H1 (cell line): ENCODE results near the gene UBL4A. TPM values are rescaled to one million over a fixed set of nuclear protein-coding genes. Genes with fewer than 3 reads are reported as not detected.

ENCODE experiments used
- CTCF ChIA-PET: fragments of 300-600 bp; sonication (Branson Sonifier 250); formaldehyde crosslinking; loops from one replicate; lab custom pipeline; 2021; ENCODE audit not compliant: partially characterized antibody; lab: Charles Lee
- POLR2A ChIA-PET: fragments of 300-600 bp; sonication (Branson Sonifier 250); formaldehyde crosslinking; loops from one replicate; lab custom pipeline; 2021; ENCODE audit warnings: inconsistent platforms; ENCODE audit not compliant: partially characterized antibody; lab: Charles Lee
- DNase-seq, 2 experiments: peaks; one replicate each; pipeline versions ENCODE4 v3.0.0 to v3.0.0-alpha.2; 2010 to 2022; ENCODE audit warnings: low spot score in 2 of 2, low read depth in 1 of 2, mixed read lengths in 1 of 2
- FAIRE-seq: peaks from 2 replicates; lab custom pipeline; 2011; peaks lifted over from hg19 to GRCh38; lab: Jason Lieb, UNC
- H2AFZ ChIP-seq: 2 replicates; pipeline ENCODE4 v1.8.1; 2012; ENCODE audit warnings: low read length, inconsistent platforms
- H2AK5ac ChIP-seq: 2 replicates; pipeline ENCODE4 v1.6.1; 2013; ENCODE audit warnings: low read depth, low read length
- H2BK120ac ChIP-seq: replicated peaks from 2 replicates; pipeline ENCODE3; 2013; ENCODE audit warnings: low read depth, low read length, inconsistent platforms
- H2BK12ac ChIP-seq: 2 replicates; pipeline ENCODE4 v1.6.1; 2013; ENCODE audit warnings: low read depth, low read length
- H2BK15ac ChIP-seq: 2 replicates; pipeline ENCODE4 v1.6.1; 2013; ENCODE audit warnings: low read length
- H2BK20ac ChIP-seq: 2 replicates; pipeline ENCODE4 v1.6.1; 2013; ENCODE audit warnings: low read length
- H2BK5ac ChIP-seq: 2 replicates; pipeline ENCODE4 v1.6.1; 2013; ENCODE audit warnings: low read depth, low read length
- H3K14ac ChIP-seq: 2 replicates; pipeline ENCODE4 v1.6.1; 2013; ENCODE audit warnings: inconsistent platforms; ENCODE audit not compliant: insufficient read length
- H3K18ac ChIP-seq: 2 replicates; pipeline ENCODE4 v1.6.1; 2013; ENCODE audit warnings: low read length; ENCODE audit errors: extremely low read depth
- H3K23ac ChIP-seq: 2 replicates; pipeline ENCODE4 v1.6.1; 2013; ENCODE audit warnings: inconsistent platforms; ENCODE audit not compliant: insufficient read length
- H3K23me2 ChIP-seq: 2 replicates; pipeline ENCODE4 v1.6.1; 2013; ENCODE audit warnings: low read depth, low read length
- H3K27ac ChIP-seq: 2 replicates; pipeline ENCODE4 v1.6.1; 2011; ENCODE audit warnings: low read depth, low read length, inconsistent platforms
- H3K27me3 ChIP-seq, 4 experiments: replicated peaks in 1 of 4; 1 replicate in 1 of 4; 2 replicates in 3 of 4; pipeline versions ENCODE4 v1.6.1 to v1.8.1; 2011 to 2013; ENCODE audit warnings: low read length in 3 of 4, mild to moderate bottlenecking in 3 of 4, inconsistent platforms in 2 of 4, mixed read lengths in 2 of 4, moderate library complexity in 1 of 4; ENCODE audit not compliant: control insufficient read depth in 3 of 4, insufficient read depth in 3 of 4; ENCODE audit errors: extremely low read depth in 1 of 4
- H3K36me3 ChIP-seq, 4 experiments: 2 replicates each; pipeline versions ENCODE4 v1.6.1 to v1.8.1; 2011 to 2013; ENCODE audit warnings: mild to moderate bottlenecking in 4 of 4, low read length in 3 of 4, moderate library complexity in 2 of 4, control low read depth in 1 of 4, inconsistent platforms in 1 of 4; ENCODE audit not compliant: insufficient read depth in 4 of 4, control insufficient read depth in 2 of 4
- H3K4ac ChIP-seq: replicated peaks from 2 replicates; pipeline ENCODE3; 2013; ENCODE audit warnings: low read length, low read depth, mixed read lengths, inconsistent platforms; ENCODE audit not compliant: insufficient read length
- H3K4me1 ChIP-seq, 4 experiments: replicated peaks in 1 of 4; 1 replicate in 1 of 4; 2 replicates in 3 of 4; pipeline versions ENCODE4 v1.6.1 to v1.8.1; 2011 to 2013; ENCODE audit warnings: low read length in 3 of 4, inconsistent platforms in 2 of 4, mixed read lengths in 1 of 4; ENCODE audit not compliant: insufficient read depth in 4 of 4, control insufficient read depth in 3 of 4
- H3K4me2 ChIP-seq, 2 experiments: 2 replicates each; pipeline versions ENCODE4 v1.6.1 to v1.8.1; 2011 to 2013; ENCODE audit warnings: low read depth in 2 of 2, low read length in 2 of 2, control low read depth in 1 of 2, inconsistent platforms in 1 of 2, mild to moderate bottlenecking in 1 of 2; ENCODE audit not compliant: insufficient read depth in 1 of 2
- H3K4me3 ChIP-seq, 4 experiments: fragments of 200-600, 300-600 bp in 1 of 4; sonication (generic), shearing (Covaris generic), sonication (Bioruptor Twin) in 1 of 4; 2 replicates each; pipeline versions ENCODE4 v1.5.1 to v1.8.1; 2011 to 2016; ENCODE audit warnings: low read length in 4 of 4, low read depth in 3 of 4, control low read depth in 2 of 4, inconsistent platforms in 2 of 4, mild to moderate bottlenecking in 2 of 4, mixed read lengths in 1 of 4, moderate library complexity in 1 of 4; ENCODE audit not compliant: insufficient read depth in 2 of 4; ENCODE audit errors: extremely low read depth in 1 of 4
- H3K56ac ChIP-seq: replicated peaks from 2 replicates; pipeline ENCODE3; 2013; ENCODE audit warnings: low read depth, mild to moderate bottlenecking, mixed read lengths, low read length, inconsistent platforms; ENCODE audit not compliant: insufficient read length
- H3K79me1 ChIP-seq: 2 replicates; pipeline ENCODE4 v1.6.1; 2013; ENCODE audit warnings: low read depth, low read length, control low read depth
- H3K79me2 ChIP-seq, 2 experiments: 2 replicates each; pipeline versions ENCODE4 v1.6.1 to v1.8.1; 2012 to 2013; ENCODE audit warnings: low read length in 2 of 2, mild to moderate bottlenecking in 2 of 2, inconsistent platforms in 1 of 2; ENCODE audit not compliant: insufficient read depth in 2 of 2, control insufficient read depth in 1 of 2
- H3K9ac ChIP-seq, 4 experiments: replicated peaks in 1 of 4; 1 replicate in 1 of 4; 2 replicates in 3 of 4; pipeline versions ENCODE4 v1.6.1 to v1.8.1; 2011 to 2013; ENCODE audit warnings: low read depth in 3 of 4, low read length in 3 of 4, control low read depth in 2 of 4, mild to moderate bottlenecking in 2 of 4, moderate library complexity in 2 of 4, inconsistent platforms in 1 of 4; ENCODE audit errors: extremely low read depth in 1 of 4
- H3K9me3 ChIP-seq, 2 experiments: 2 replicates each; pipeline versions ENCODE4 v1.6.1 to v1.8.1; 2012 to 2013; ENCODE audit warnings: mild to moderate bottlenecking in 2 of 2, moderate library complexity in 2 of 2, control low read depth in 1 of 2, inconsistent platforms in 1 of 2, low read depth in 1 of 2, low read length in 1 of 2, mixed read lengths in 1 of 2; ENCODE audit not compliant: insufficient read depth in 2 of 2
- H4K20me1 ChIP-seq, 2 experiments: replicated peaks in 1 of 2; 2 replicates each; pipeline versions ENCODE3 to v1.8.1; 2011 to 2013; ENCODE audit warnings: inconsistent platforms in 2 of 2, low read length in 2 of 2, mild to moderate bottlenecking in 1 of 2; ENCODE audit not compliant: insufficient read depth in 2 of 2, control insufficient read depth in 1 of 2
- H4K5ac ChIP-seq: 2 replicates; pipeline ENCODE4 v1.6.1; 2013; ENCODE audit warnings: low read length, low read depth, mixed read lengths, inconsistent platforms; ENCODE audit not compliant: insufficient read length
- H4K8ac ChIP-seq: 2 replicates; pipeline ENCODE4 v1.8.0; 2013; ENCODE audit warnings: mild to moderate bottlenecking, moderate library complexity, low read length, inconsistent platforms; ENCODE audit not compliant: insufficient read depth; ENCODE audit errors: extremely low read depth
- H4K91ac ChIP-seq: replicated peaks from 2 replicates; pipeline ENCODE3; 2013; ENCODE audit warnings: low read length, mixed read lengths, inconsistent platforms; ENCODE audit not compliant: insufficient read length
- MAFK ChIP-seq: IDR thresholded peaks from 2 replicates; pipeline ENCODE4 v1.6.1; 2012; ENCODE audit warnings: low read depth, mild to moderate bottlenecking, improper control_type of control experiment, low read length
- PHF8 ChIP-seq: fragments of 200-600 bp; sonication (generic); conservative IDR thresholded peaks from 2 replicates; pipeline ENCODE4 v1.7.1; 2012; ENCODE audit warnings: low read depth, mild to moderate bottlenecking, inconsistent platforms, low read length, moderate library complexity
- POLR2A ChIP-seq, 2 experiments: IDR thresholded peaks; 1 replicate in 1 of 2; 2 replicates in 1 of 2; pipeline ENCODE4 v1.6.1; 2011; ENCODE audit warnings: low read depth in 2 of 2, low read length in 2 of 2, mild to moderate bottlenecking in 2 of 2; ENCODE audit errors: control extremely low read depth in 1 of 2
- POU5F1 ChIP-seq: IDR thresholded peaks from 2 replicates; pipeline ENCODE4 v1.6.1; 2011; ENCODE audit warnings: low read depth, mild to moderate bottlenecking, low read length, moderate library complexity
- SP2 ChIP-seq: IDR thresholded peaks from 2 replicates; pipeline ENCODE4 v1.6.1; 2012; ENCODE audit warnings: mild to moderate bottlenecking, low read length, inconsistent platforms
- WGBS, 2 experiments: shearing (Covaris generic) in 1 of 2; methylation state at CpG; one replicate each; pipeline versions ENCODE4 v1.1.6 to v1.1.7; 2013 to 2015; ENCODE audit warnings: low lambda C conversion rate in 2 of 2, mixed read lengths in 2 of 2, inconsistent platforms in 1 of 2, low coverage in 1 of 2, missing lambda C conversion rate in 1 of 2; ENCODE audit not compliant: insufficient replicate concordance in 2 of 2, insufficient coverage in 1 of 2, insufficient read length in 1 of 2; ENCODE audit errors: extremely low coverage in 1 of 2, missing lambda C conversion rate in 1 of 2; 5-methylcytosine and 5-hydroxymethylcytosine counted together
- polyA plus RNA-seq, 7 experiments: library from polyadenylated mRNA; depleted of rRNA in 3 of 7; stranded (reverse) in 5 of 7; unstranded in 2 of 7; fragments of >200 nt in 5 of 7; fragments of 200-250 nt in 2 of 7; gene quantifications; 1 replicate in 5 of 7; 2 replicates in 1 of 7; 4 replicates in 1 of 7; pipeline versions ENCODE4 v1.2.1 to v1.2.3, GENCODE V29; 2011 to 2013; ENCODE audit warnings: missing spikeins in 2 of 7, mixed read lengths in 2 of 7
- total RNA-seq: library from RNA; stranded (reverse); fragmentation: NEBNext Ultra II Directional; extraction: Animal tissue kit (Norgen Biotek cat#: 25700); gene quantifications from 2 replicates; pipeline ENCODE4 v1.2.1, GENCODE V29; 2021

Gene UBL4A
- total and polyA plus RNA-seq, 2 of the 8 experiments (the other 6 are each of a cell fraction or from before 2014, with no cell fraction given) = 23.1 to 31.7 TPM

- POLR2A ChIA-PET = interaction anchor here (1.1 to 2.3 kb wide), 7 partner anchors 11 to 117 kb away, joined by 3 to 8 read pairs (median 5); partner anchors contain the start of genes FAM3A and RPL10
- no peak overlapping the region for H3K4ac ChIP-seq
- H2AK5ac ChIP-seq = no peak overlapping the region
- DNase-seq = no peak
- no peaks in the 10 kb centered on the region for H3K79me2 ChIP-seq
- no peak overlapping the region for H3K56ac ChIP-seq
- peaks cover 0 to 12% (median 3%) of the 10 kb centered on the region in 4 experiments; a peak in 4 of 7 replicates for H3K4me1 ChIP-seq
- no peak overlapping the region for H3K18ac ChIP-seq
- no peak overlapping the region for H3K14ac ChIP-seq
- peaks cover 0 to 13% (median 0%) of the 10 kb centered on the region in 4 experiments; a peak in 2 of 8 replicates for H3K36me3 ChIP-seq
- no peaks in the 10 kb centered on the region; a peak in 1 of 7 replicates for H3K27me3 ChIP-seq
- TF ChIP-seq MAFK = no peak
- TF ChIP-seq POU5F1 = no peak
- no peak for TF ChIP-seq POLR2A (IDR thresholded peaks at IDR 0.05; ENCODE audit: control extremely low read depth in 1 of 2, low read depth in 2 of 2, low read length in 2 of 2)
- TF ChIP-seq PHF8 = no peak
- TF ChIP-seq SP2 = no peak
- CTCF ChIA-PET = interaction anchor here (0.9 kb wide), 1 partner anchor 40 kb away, joined by 3 read pairs; no protein-coding TSS in a partner anchor
- no peaks in the 10 kb centered on the region for H3K79me1 ChIP-seq
- peaks cover 1 to 2% of the 10 kb centered on the region in 2 experiments for H4K20me1 ChIP-seq
- H3K9ac ChIP-seq = no peak overlapping the region
- no peak overlapping the region for H3K27ac ChIP-seq
- no peak overlapping the region for H2BK120ac ChIP-seq
- FAIRE-seq = no peak
- no peak overlapping the region for H2BK5ac ChIP-seq
- no peaks in the 10 kb centered on the region; the same call in 1 of the 2 replicates for H3K23me2 ChIP-seq
- no peak overlapping the region for H4K5ac ChIP-seq
- H2BK20ac ChIP-seq = no peak overlapping the region
- no peak overlapping the region for H3K23ac ChIP-seq
- no peaks in the 10 kb centered on the region for H3K9me3 ChIP-seq
- H3K4me3 ChIP-seq = no peak overlapping the region
- no peak overlapping the region; the same call in 1 of the 2 replicates for H4K8ac ChIP-seq
- 90% methylated on average over 21 of the region's 28 CpGs; no CpG with 5 or more reads in 1 of the 2 experiments for WGBS, 2 experiments
- H3K4me2 ChIP-seq = peak overlapping the region in 1 of 2 experiments; percentile 68; a peak in 1 of 4 replicates
- no peak overlapping the region for H4K91ac ChIP-seq
- H2AFZ ChIP-seq = no peak overlapping the region
- no peak overlapping the region for H2BK12ac ChIP-seq
- H2BK15ac ChIP-seq = no peak overlapping the region
Measured at GRCh38 chrX:154487518-154488290, 1.3 kb upstream of the UBL4A start.
